Right cardiac atrium (tissue), 5 donors: ENCODE measurements around the gene GALNT15. TPM values are rescaled to one million over a fixed set of nuclear protein-coding genes. Genes with fewer than 3 reads are reported as not detected.

ENCODE experiments used
- ATAC-seq, 2 donors: fragments of 200-7000 bp; cut with Tn5 transposase; one replicate each; pipeline versions ENCODE4 v1.8.0 to v1.9.1; 2020; ENCODE audit warnings: moderate library complexity in 2 of 2, mild to moderate bottlenecking in 1 of 2
- DNase-seq, 3 donors: peaks; one replicate each; pipeline ENCODE4 v3.0.0-alpha.2; 2020
- H3K27ac ChIP-seq: one replicate; pipeline ENCODE4 v1.5.1; 2013; ENCODE audit warnings: mild to moderate bottlenecking, low read length, control low read depth, moderate library complexity
- H3K27me3 ChIP-seq: one replicate; pipeline ENCODE4 v1.6.1; 2013; ENCODE audit not compliant: control insufficient read depth, insufficient read depth
- H3K4me1 ChIP-seq: one replicate; pipeline ENCODE4 v1.6.1; 2013; ENCODE audit warnings: low read length; ENCODE audit not compliant: control insufficient read depth, insufficient read depth
- H3K4me3 ChIP-seq: one replicate; pipeline ENCODE4 v1.5.1; 2013; ENCODE audit warnings: low read length, control low read depth
- H3K9me3 ChIP-seq: one replicate; pipeline ENCODE4 v1.6.1; 2013; ENCODE audit warnings: low read length; ENCODE audit not compliant: control insufficient read depth
- WGBS: extraction: QIAGEN DNeasy Blood & Tissue Kit; methylation state at CpG from one replicate; pipeline ENCODE4 v1.1.7; 2013; 5-methylcytosine and 5-hydroxymethylcytosine counted together
- intact Hi-C, 4 donors: fragments of 100-400 bp; cut with DNase I; formaldehyde crosslinking; loops; one replicate each; pipeline versions ENCODE4 v1.11.0 to v1.14.0; 2022 to 2023
- polyA plus RNA-seq: library from polyadenylated mRNA; stranded (reverse); fragments of 200-250 nt; gene quantifications from one replicate; pipeline ENCODE4 v1.2.3, GENCODE V29; 2013
- total RNA-seq, 4 donors: library from RNA; stranded (reverse); fragmentation: NEBNext Ultra II Directional; extraction: Animal tissue kit (Norgen Biotek cat#: 25700); gene quantifications; one replicate each; pipeline ENCODE4 v1.2.1, GENCODE V29; 2021
- donor health status: healthy with polysubstance abuse.
- donor health status: DM: no; HTN: yes; CAD: no.
- donor health status: DM: no; HTN: no; CAD: no.
- donor health status: DM: no; HTN: yes; CAD: no; lungs with severe emphysema.
- donor health status: DM: yes; HTN: yes; CAD: no.

Gene GALNT15
- total and polyA plus RNA-seq, 5 donors, result 6.2 to 19.3 (median 10.1) TPM

DNA sequence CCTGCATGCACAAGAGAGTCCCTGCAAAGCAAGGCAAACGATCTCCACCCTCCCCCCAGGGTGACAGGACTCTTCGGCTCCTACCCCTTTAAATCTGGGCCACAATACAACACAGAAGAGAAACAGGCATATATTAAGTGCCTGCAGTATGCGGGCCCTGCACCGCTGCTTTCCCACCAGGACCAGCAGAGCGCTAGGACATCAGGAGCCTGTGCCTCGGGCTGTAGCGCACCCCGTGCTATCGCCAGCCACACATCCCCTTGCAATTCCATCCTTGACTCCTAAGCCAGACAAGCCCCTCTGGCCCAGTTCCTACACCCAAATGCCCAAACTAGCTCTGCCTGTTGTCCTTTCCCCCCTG, 4.1 kb downstream of the GALNT15 start:
- ATAC-seq, result no peak
- H3K27me3 ChIP-seq, result no peaks in the 10 kb centered on the region
- H3K4me3 ChIP-seq, result no peak overlapping the region
- WGBS, result 66% methylated on average over 9 of the region's 9 CpGs
- intact Hi-C loops, result loop anchor here in 3 of 4 donors (2.0 to 5.0 kb wide), 4 partner anchors 69 to 361 kb away; no protein-coding TSS in a partner anchor
- no peak overlapping the region for H3K27ac ChIP-seq
- no peaks in the 10 kb centered on the region for H3K9me3 ChIP-seq
- peaks cover 13% of the 10 kb centered on the region for H3K4me1 ChIP-seq
- DNase-seq, result no peak

DNA sequence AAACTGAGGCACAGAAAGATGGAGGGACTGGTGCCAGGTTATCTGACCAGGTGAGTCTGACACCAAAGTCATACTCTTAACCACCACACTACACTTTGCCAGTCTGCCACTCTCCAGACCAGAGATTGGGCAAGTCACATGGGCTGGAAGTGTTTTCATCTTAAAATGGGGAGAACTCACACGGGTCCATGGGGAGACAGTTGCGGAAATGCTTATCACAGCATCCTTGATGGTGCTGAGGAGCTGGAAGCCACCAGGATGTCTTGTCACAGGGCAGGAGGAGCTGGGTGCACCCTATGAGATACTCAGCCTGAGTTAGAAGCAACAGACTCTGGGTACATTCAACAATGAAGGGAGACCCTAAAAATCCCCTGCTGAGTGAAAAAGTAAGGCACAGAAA, 4.8 kb downstream of the GALNT15 start:
- peaks cover 9% of the 10 kb centered on the region for H3K4me1 ChIP-seq

DNA sequence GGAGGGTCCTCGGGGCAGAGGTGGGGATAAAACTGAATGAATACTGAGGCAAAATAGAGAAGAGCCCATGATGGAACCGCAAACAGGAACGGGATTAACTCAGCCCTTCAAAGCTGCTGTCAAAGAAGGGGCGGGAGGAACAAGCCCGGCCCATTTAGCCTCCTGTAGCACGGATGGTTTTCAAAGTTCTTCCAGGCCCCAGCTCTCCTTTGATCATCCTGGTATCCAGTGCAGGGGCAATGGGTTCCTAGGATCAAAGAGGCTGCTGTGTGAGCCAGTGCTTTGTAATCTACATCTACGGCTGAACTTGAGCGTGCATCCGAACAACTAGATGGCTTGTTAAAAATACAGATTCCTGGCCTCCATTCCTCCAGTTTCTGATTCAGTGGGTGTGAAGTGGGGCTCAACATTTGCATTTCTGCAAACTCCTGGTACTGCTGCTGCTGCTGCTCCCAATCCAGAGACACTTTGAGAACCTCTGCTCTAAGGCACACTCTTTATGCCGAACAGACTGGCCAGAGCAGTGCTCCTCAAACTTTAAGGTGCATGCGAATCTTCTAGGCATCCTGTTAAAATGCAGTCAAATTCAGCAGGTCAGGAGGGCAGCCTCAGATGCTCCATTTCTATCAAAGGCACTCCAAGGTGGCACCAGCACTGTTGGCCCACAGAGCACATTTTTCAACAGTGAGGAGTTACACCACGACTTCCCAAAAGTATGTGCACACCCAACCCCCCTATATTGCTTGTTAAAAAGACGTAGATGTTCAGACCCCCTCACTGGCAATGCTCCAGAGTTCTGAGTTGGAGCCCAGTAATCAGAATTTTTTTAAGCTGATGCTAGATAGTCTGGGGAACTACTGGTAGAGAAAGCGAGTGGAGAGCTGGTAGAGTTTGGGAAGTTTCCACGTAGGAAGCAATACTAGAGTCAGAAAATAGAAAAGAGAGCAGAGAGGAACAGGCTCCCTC, 5.6 kb downstream of the GALNT15 start:
- H3K9me3 ChIP-seq, result no peaks in the 10 kb centered on the region
- H3K27me3 ChIP-seq, result no peaks in the 10 kb centered on the region
- DNase-seq (no peak), ATAC-seq (no peak)
- intact Hi-C loops, result loop anchor here (2.0 to 5.0 kb wide), 5 partner anchors 67 to 363 kb away; no protein-coding TSS in a partner anchor
- H3K4me3 ChIP-seq, result no peak overlapping the region
- peaks cover 9% of the 10 kb centered on the region for H3K4me1 ChIP-seq
- 86% methylated on average over 15 of the region's 15 CpGs for WGBS
- H3K27ac ChIP-seq, result no peak overlapping the region

More for the DNA sequence above, 4.8 kb downstream of the GALNT15 start:
- Histone ChIP-seq H3K9me3 (no peaks in the 10 kb centered on the region), H3K4me3 (no peak overlapping the region), H3K27me3 (no peaks in the 10 kb centered on the region), H3K27ac (no peak overlapping the region)
- WGBS, result 86% methylated on average over 2 of the region's 2 CpGs
- ATAC-seq, result no peak
- DNase-seq, result no peak
- intact Hi-C loops, result loop anchor here in 3 of 4 donors (2.0 to 5.0 kb wide), 4 partner anchors 68 to 362 kb away; no protein-coding TSS in a partner anchor

DNA sequence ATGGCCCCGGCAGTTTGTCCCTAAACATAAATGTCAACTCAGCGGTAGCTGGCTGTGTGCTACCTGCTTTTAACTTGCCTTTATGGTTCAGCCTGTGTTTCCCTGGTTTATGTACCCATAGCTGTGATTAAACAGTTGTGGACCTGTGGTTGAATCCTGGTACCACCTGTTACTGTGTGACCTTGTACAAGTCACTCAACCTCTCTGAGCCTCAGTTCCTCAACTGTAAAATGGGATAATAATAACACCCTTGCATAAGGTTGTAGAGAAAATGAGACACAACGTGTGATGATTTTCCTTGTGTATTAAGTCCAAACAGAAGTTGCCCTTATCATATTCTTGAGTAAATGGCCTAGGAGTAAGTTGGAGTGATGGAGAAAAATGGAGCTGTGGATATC, 6.3 kb downstream of the GALNT15 start:
- intact Hi-C loops, result loop anchor here in 1 of 4 donors (2.0 kb wide), 1 partner anchor 134 kb away; no protein-coding TSS in a partner anchor
- Histone ChIP-seq H3K9me3 (no peaks in the 10 kb centered on the region), H3K27me3 (no peaks in the 10 kb centered on the region), H3K4me1 (peaks cover 9% of the 10 kb centered on the region), H3K27ac (no peak overlapping the region), H3K4me3 (no peak overlapping the region)
- ATAC-seq (no peak), DNase-seq (no peak)
- WGBS, result 86% methylated on average over 3 of the region's 3 CpGs

DNA sequence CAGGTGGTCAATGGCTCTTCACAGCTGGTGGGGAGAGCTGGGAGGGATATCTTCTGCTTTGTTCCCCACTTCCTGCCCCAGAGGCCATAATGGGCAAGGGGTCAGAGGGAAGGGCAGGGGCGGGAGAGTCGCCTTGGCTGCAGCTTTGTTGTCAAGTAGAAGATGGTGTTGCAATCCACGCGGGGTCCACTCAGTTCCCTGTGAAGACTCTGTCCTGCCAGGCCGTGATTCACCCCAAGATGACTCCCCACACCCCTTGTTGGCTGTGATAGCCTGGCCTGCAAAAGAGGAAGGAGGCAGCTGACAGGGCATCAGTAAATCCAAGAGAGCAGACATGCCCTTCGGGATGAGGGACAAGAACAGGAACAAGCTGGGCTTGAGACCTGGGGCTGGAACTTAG, 6.9 kb downstream of the GALNT15 start:
- no peak overlapping the region for H3K4me3 ChIP-seq
- WGBS, result 58% methylated on average over 6 of the region's 6 CpGs
- intact Hi-C loops, result loop anchor here in 1 of 4 donors (2.0 kb wide), 1 partner anchor 135 kb away; no protein-coding TSS in a partner anchor
- H3K27me3 ChIP-seq, result no peaks in the 10 kb centered on the region
- peaks cover 9% of the 10 kb centered on the region for H3K4me1 ChIP-seq
- no peaks in the 10 kb centered on the region for H3K9me3 ChIP-seq
- H3K27ac ChIP-seq, result no peak overlapping the region
- ATAC-seq, result peak; percentile 33 to 63
- peak; percentile 74 to 83 (median 77) for DNase-seq

DNA sequence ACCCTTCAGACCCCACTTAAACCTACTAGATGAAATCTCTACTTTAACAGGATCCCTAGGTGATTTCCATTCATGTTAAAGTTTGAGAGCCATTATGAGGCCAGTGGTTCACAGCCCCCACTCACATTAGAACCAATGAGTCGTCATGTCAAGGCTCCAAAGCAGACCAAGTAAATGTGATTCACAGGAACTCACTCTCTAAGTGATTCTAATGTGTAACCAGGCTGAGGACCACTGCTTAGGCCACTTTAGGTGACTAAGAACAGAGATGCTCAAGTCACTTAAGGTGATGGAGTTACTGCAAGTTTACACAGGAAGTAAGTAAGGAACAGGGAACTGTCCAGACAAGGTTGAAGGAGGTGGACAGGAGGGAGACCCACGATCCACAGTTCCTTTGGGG, 7.7 kb downstream of the GALNT15 start:
- ATAC-seq (no peak), DNase-seq (no peak)
- Histone ChIP-seq H3K9me3 (no peaks in the 10 kb centered on the region), H3K27ac (no peak overlapping the region), H3K4me1 (peaks cover 9% of the 10 kb centered on the region), H3K27me3 (no peaks in the 10 kb centered on the region), H3K4me3 (no peak overlapping the region)
- WGBS, result 85% methylated on average over 2 of the region's 2 CpGs
- intact Hi-C loops, result no loop called here

DNA sequence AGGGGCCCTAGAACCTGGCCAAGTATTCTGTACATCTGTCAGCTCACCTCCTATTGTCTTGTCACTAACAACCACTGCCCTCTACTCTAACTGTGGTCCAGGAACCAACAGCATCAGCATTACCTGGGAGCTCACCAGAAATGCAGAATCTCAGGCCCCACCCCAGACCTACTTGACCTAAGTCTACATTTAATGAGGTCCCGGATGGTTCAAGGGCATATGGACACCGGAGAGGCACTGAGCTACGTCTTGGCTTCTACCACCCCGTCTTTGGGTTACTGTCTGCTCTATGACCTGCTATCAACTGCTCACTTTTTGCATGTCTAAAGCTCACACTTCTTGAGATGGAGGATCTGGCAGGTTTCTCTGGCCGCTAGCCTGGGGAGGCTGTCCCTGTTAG, 8.1 kb downstream of the GALNT15 start:
- Histone ChIP-seq H3K4me3 (no peak overlapping the region), H3K9me3 (no peaks in the 10 kb centered on the region), H3K27me3 (no peaks in the 10 kb centered on the region), H3K4me1 (peaks cover 9% of the 10 kb centered on the region), H3K27ac (no peak overlapping the region)
- ATAC-seq, result no peak
- intact Hi-C loops, result no loop called here
- DNase-seq, result no peak
- WGBS, result 85% methylated on average over 5 of the region's 5 CpGs

DNA sequence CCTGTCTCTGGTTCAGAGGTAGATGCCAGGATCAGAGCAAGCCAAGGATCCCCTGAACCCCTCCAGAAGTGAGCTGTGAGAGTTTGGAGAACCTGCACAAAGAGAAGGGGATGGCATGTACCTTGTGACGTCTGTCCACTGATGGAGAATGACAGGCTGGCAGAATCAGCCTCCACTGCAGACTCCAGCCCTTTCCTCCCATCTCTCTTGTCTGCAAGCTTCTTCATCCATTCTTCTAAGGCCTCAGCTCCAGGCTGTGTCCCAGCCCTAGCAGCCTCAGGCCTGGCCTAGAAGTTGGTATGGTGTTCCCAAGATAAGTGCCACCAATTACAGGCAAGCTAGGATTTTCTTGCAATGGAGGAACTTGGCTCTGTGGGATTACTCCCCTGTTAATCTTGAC, 8.6 kb downstream of the GALNT15 start:
- Histone ChIP-seq H3K9me3 (no peaks in the 10 kb centered on the region), H3K27me3 (no peaks in the 10 kb centered on the region), H3K4me1 (peaks cover 9% of the 10 kb centered on the region), H3K4me3 (no peak overlapping the region), H3K27ac (no peak overlapping the region)
- ATAC-seq (no peak), DNase-seq (no peak)
- intact Hi-C loops, result no loop called here
- 90% methylated on average over 1 of the region's 1 CpG for WGBS

DNA sequence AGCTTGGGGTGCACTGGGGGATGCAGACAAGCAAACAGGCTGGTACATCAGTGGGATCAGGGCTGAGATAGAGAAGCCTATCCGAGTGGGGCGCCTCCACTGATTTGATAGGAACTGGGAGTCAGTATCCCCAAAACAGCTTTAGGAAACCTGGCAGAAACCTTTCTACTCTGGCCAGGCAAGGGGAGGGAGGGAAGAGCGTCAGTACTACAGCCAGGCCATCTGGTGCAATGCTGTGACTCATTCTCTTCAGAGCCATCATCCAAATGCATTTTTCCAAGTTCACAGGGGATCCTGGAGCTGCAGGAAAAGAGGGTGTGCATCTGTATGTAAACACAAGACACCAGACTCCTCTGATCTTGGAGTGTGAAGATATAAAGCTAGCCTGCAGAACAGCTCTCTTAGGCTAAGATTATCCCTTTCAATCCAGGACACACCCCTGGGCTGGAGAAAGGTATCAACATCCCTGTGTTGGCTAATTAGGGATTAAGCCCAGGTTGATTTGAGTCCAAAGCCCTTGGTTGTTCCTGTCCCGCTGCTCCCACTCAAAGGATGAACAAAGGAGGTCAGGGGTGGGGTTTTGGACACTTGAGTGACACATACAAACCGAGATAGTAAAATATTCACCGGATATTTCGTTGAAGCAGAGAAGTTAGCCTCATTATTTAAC, 9.3 kb downstream of the GALNT15 start:
- ATAC-seq (peak; percentile 50 to 59), DNase-seq (no peak)
- no peak overlapping the region for H3K27ac ChIP-seq
- no peak overlapping the region for H3K4me3 ChIP-seq
- H3K27me3 ChIP-seq, result no peaks in the 10 kb centered on the region
- H3K4me1 ChIP-seq, result peaks cover 6% of the 10 kb centered on the region
- intact Hi-C loops, result no loop called here
- 76% methylated on average over 7 of the region's 7 CpGs for WGBS
- no peaks in the 10 kb centered on the region for H3K9me3 ChIP-seq

DNA sequence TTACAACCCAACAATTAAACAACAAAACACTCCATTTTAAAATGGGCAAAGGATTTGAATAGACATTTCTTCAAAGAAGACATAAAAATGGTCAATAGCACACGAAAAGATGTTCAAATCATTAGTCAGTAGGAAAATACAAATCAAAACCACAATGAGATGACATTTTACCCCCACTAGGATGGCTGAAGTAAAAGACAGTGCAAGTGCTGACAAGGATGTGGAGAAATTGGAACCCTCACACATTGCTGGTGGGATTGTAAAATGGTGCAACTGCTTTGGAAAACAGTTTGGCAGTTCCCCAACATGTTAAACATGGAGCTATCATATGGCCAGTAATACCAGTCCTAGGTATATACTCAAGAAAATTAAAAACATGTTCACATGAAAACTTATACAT, 11.6 kb downstream of the GALNT15 start:
- no peak overlapping the region for H3K4me3 ChIP-seq
- H3K9me3 ChIP-seq, result no peaks in the 10 kb centered on the region
- WGBS, result 68% methylated on average over 1 of the region's 1 CpG
- no peak overlapping the region for H3K27ac ChIP-seq
- ATAC-seq, result no peak
- DNase-seq, result no peak
- H3K27me3 ChIP-seq, result no peaks in the 10 kb centered on the region
- peaks cover 6% of the 10 kb centered on the region for H3K4me1 ChIP-seq
- intact Hi-C loops, result no loop called here

DNA sequence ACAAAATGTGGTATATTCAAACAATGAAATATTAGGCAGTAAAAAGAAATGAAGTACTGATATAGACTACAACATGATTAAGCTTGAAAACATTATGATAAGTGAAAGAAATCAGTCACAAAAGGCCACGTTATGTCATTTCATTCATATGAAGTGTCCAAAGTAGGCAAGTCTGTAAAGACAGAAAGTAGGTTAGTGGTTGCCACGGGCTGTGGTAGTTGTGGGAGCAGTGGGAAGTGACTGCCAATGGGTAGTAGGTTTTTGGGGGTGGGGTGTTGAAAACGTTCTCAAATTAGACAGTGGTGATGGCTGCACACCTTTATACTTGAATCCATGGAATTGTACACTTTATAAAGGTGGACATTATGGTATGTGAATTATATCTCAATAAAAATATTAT, 12.1 kb downstream of the GALNT15 start:
- intact Hi-C loops, result no loop called here
- DNase-seq (no peak), ATAC-seq (no peak)
- WGBS, result 77% methylated on average over 3 of the region's 3 CpGs
- H3K4me3 ChIP-seq, result no peak overlapping the region
- no peak overlapping the region for H3K27ac ChIP-seq
- H3K4me1 ChIP-seq, result peaks cover 6% of the 10 kb centered on the region
- H3K27me3 ChIP-seq, result no peaks in the 10 kb centered on the region
- no peaks in the 10 kb centered on the region for H3K9me3 ChIP-seq
